Naive thymus-derived CD4-positive, alpha-beta T cell (primary cell): Measurements from ENCODE around the gene ZNF595. TPM values are rescaled to one million over a fixed set of nuclear protein-coding genes. Genes with fewer than 3 reads are reported as not detected.
A peak's percentile ranks its signal among the peaks of the same experiment; 100 is the strongest.
"Not testable (repeated sequence)": the region's sequence is repeated elsewhere in the genome, so short reads cannot be mapped to it uniquely, and the experiment has no call there.

Experiments
- ATAC-seq: fragments of 150-1000 bp; cut with Tn5 transposase; 2 replicates; pipeline ENCODE4 v1.10.0; 2021; ENCODE audit warnings: mild to moderate bottlenecking, moderate library complexity
- CTCF ChIA-PET: fragments of 350-600 bp; sonication (Branson Sonifier 250); formaldehyde crosslinking; loops from one replicate; lab custom pipeline; 2021; ENCODE audit warnings: antibody characterized with exemption; lab: Charles Lee
- POLR2A ChIA-PET: fragments of 350-600 bp; sonication (Branson Sonifier 250); formaldehyde crosslinking; loops from one replicate; lab custom pipeline; 2021; ENCODE audit warnings: antibody characterized with exemption, inconsistent platforms; lab: Charles Lee
- DNase-seq, 9 donors: peaks; one replicate each; pipeline versions ENCODE4 v3.0.0 to v3.0.0-alpha.2; 2020 to 2022; ENCODE audit warnings: mixed read lengths in 1 of 9
- H3K27ac ChIP-seq: one replicate; pipeline ENCODE4 v1.7.0; 2013; ENCODE audit warnings: mild to moderate bottlenecking, low read depth, low read length, moderate library complexity
- H3K27me3 ChIP-seq, 2 donors: one replicate each; pipeline ENCODE4 v1.7.0; 2013; ENCODE audit warnings: low read length in 2 of 2, mild to moderate bottlenecking in 2 of 2, moderate library complexity in 2 of 2; ENCODE audit not compliant: control insufficient read depth in 2 of 2, insufficient read depth in 2 of 2
- H3K36me3 ChIP-seq, 3 experiments: 1 replicate in 2 of 3; 2 replicates in 1 of 3; pipeline ENCODE4 v1.7.0; 2013; ENCODE audit warnings: low read length in 3 of 3, mild to moderate bottlenecking in 3 of 3, moderate library complexity in 1 of 3; ENCODE audit not compliant: insufficient read depth in 3 of 3, control insufficient read depth in 2 of 3
- H3K4me1 ChIP-seq, 2 donors: one replicate each; pipeline ENCODE4 v1.7.0; 2013; ENCODE audit warnings: low read length in 2 of 2, mild to moderate bottlenecking in 2 of 2, moderate library complexity in 1 of 2; ENCODE audit not compliant: control insufficient read depth in 2 of 2, insufficient read depth in 2 of 2
- H3K4me3 ChIP-seq: 2 replicates; pipeline ENCODE4 v1.7.0; 2013; ENCODE audit warnings: mild to moderate bottlenecking, low read length
- H3K9me3 ChIP-seq, 3 experiments: 1 replicate in 2 of 3; 2 replicates in 1 of 3; pipeline ENCODE4 v1.7.0; 2013; ENCODE audit warnings: low read length in 3 of 3; ENCODE audit not compliant: control insufficient read depth in 2 of 3
- H3K27ac Mint-ChIP-seq, 9 donors: one replicate each; pipeline ENCODE4 v1.8.0; 2020 to 2022; ENCODE audit warnings: mixed read lengths in 9 of 9, mild to moderate bottlenecking in 8 of 9, moderate library complexity in 5 of 9, inconsistent platforms in 2 of 9
- H3K27me3 Mint-ChIP-seq, 5 donors: one replicate each; pipeline ENCODE4 v1.8.0; 2021 to 2022; ENCODE audit warnings: mixed read lengths in 5 of 5, mild to moderate bottlenecking in 1 of 5
- H3K36me3 Mint-ChIP-seq, 5 donors: one replicate each; pipeline ENCODE4 v1.8.0; 2020 to 2022; ENCODE audit warnings: mixed read lengths in 5 of 5, mild to moderate bottlenecking in 3 of 5, inconsistent platforms in 1 of 5
- H3K4me1 Mint-ChIP-seq, 7 donors: one replicate each; pipeline ENCODE4 v1.8.0; 2020 to 2022; ENCODE audit warnings: mixed read lengths in 7 of 7, mild to moderate bottlenecking in 3 of 7, inconsistent platforms in 1 of 7
- H3K4me3 Mint-ChIP-seq, 10 donors: one replicate each; pipeline ENCODE4 v1.8.0; 2020 to 2022; ENCODE audit warnings: mild to moderate bottlenecking in 10 of 10, mixed read lengths in 10 of 10, moderate library complexity in 6 of 10, inconsistent platforms in 2 of 10
- H3K9me3 Mint-ChIP-seq, 11 donors: one replicate each; pipeline ENCODE4 v1.8.0; 2020 to 2022; ENCODE audit warnings: mixed read lengths in 11 of 11, mild to moderate bottlenecking in 4 of 11, inconsistent platforms in 1 of 11, moderate library complexity in 1 of 11
- intact Hi-C, 2 donors: fragments of 100-400 bp; cut with micrococcal nuclease; formaldehyde crosslinking; loops; one replicate each; pipeline ENCODE4 v1.15.1; 2023
- polyA plus RNA-seq, 2 donors: library from polyadenylated mRNA; unstranded; fragments of 300-500 nt; fragmentation: Illumina TruSeq; gene quantifications; one replicate each; pipeline ENCODE4 v1.2.3, GENCODE V29; 2021
- total RNA-seq, 6 experiments: library from RNA in 5 of 6; stranded (reverse) in 5 of 6; gene quantifications; 1 replicate in 5 of 6; 2 replicates in 1 of 6; pipeline ENCODE4 v1.2.3 and lab custom pipeline; 2021 to 2026

Gene ZNF595
- total and polyA plus RNA-seq, 7 experiments from 2014 or later = 2.4 to 16.5 (median 8.9) TPM

DNA sequence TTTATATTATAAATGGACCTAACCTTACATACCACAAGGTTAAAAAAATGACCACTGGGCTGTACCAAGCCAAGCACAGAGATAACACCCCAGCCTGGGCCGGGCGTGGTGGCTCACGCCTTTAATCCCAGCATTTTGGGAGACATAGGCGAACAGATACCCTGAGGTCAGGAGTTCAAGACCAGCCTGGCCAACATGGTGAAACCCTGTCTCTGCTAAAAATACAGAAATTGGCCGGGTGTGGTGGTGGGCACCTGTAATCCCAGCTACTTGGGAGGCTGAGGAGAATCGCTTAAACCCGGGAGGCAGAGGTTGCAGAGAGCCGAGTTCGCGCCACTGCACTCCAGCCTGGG is 70.8 kb downstream of the ZNF595 start:
- Mint-ChIP-seq H3K27ac (peak overlapping the region; percentile 93 to 100 (median 99)), H3K4me1 (peaks cover 21 to 52% (median 41%) of the 10 kb centered on the region in 7 donors), H3K9me3 (peaks cover 5 to 97% (median 42%) of the 10 kb centered on the region in 11 donors), H3K4me3 (peak overlapping the region; percentile 91 to 100 (median 98)), H3K36me3 (peaks cover 5 to 55% (median 39%) of the 10 kb centered on the region in 5 donors)
- ChIA-PET CTCF (interaction anchor here (0.6 to 1.6 kb wide), 4 partner anchors 21 to 350 kb away, joined by 3 to 5 read pairs (median 4); no protein-coding TSS in a partner anchor), POLR2A (interaction anchor here (0.8 to 3.5 kb wide), 15 partner anchors 9 to 551 kb away, joined by 3 to 26 read pairs (median 5); partner anchors contain the start of genes ATP5ME, MYL5, PIGG and ZNF141)
- DNase-seq, H3K27me3 Mint-ChIP-seq, H3K27me3 ChIP-seq, ATAC-seq: not testable (repeated sequence)
- Histone ChIP-seq H3K36me3 (peaks cover 6 to 31% (median 11%) of the 10 kb centered on the region in 3 experiments), H3K4me3 (peak overlapping the region; percentile 89), H3K27ac (peak overlapping the region; percentile 94), H3K4me1 (peaks cover 22 to 30% of the 10 kb centered on the region in 2 donors), H3K9me3 (peaks cover 0 to 49% (median 0%) of the 10 kb centered on the region in 3 experiments)
- intact Hi-C loops = loop anchor here (5.0 kb wide), 5 partner anchors 118 to 658 kb away; partner anchors contain the start of genes ATP5ME (in 2 of the 2), MYL5 (in 2 of the 2) and ZNF141 (in 2 of the 2)

DNA sequence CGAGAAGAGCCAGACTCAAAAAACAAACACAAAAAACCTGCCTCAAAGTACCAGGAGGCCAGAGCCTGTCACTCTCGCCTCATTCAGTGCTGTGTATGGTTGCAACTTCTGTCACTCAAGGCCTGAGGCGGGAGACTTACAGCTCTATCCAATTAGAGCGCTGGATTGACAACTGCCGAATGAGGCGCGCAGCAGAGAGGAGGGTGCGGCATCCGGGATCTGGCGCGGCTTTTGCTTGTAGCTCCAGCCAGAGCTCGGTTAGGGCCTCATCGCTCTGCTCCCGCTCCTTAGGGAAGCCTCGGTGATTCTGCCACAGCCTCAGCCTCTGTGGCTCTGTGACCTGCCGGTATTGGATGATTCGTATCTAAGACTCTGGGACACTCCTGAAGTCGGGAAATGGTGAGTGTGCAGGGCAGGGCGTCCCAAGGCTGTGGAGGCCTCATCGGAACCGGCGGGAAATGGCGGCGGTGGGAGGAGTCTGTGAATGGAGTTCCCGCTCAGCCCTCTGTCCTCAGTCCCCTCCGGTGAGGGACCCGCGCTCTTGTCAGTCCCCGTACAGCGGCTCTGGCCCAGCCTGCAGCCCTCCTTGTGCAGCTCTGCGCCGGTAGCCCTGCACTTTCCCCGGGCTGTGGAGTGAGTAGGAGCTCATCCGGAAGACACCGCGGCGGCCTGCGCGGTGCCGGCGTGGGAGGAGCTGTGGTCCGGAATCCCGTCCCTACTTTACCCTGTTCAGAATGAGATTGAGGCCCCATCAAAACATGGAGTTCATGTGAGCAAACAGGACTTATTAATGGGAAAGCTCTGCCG is 71.4 kb downstream of the ZNF595 start, which contains the start of gene ZNF718:
ZNF718 (plus strand) TSS at position 227 of the 807 bp plus-strand sequence; CDS start at position 397, 170 bp downstream.
- ATAC-seq (peak; percentile 93), DNase-seq (peak; percentile 17 to 94 (median 90))
- Histone ChIP-seq H3K4me3 (peak within 1 kb of the TSS; percentile 89), H3K27me3 (no peaks in the 10 kb centered on the region), H3K36me3 (peaks cover 6 to 31% (median 11%) of the 10 kb centered on the region in 3 experiments), H3K4me1 (peaks cover 22 to 30% of the 10 kb centered on the region in 2 donors), H3K27ac (peak within 1 kb of the TSS; percentile 94), H3K9me3 (peaks cover 0 to 45% (median 0%) of the 10 kb centered on the region in 3 experiments)
- Mint-ChIP-seq H3K36me3 (peaks cover 5 to 57% (median 40%) of the 10 kb centered on the region in 5 donors), H3K4me3 (peak within 1 kb of the TSS; percentile 91 to 100 (median 98)), H3K27ac (peak within 1 kb of the TSS; percentile 93 to 100 (median 99)), H3K4me1 (peaks cover 21 to 52% (median 42%) of the 10 kb centered on the region in 7 donors), H3K27me3 (no peaks in the 10 kb centered on the region), H3K9me3 (peaks cover 5 to 97% (median 36%) of the 10 kb centered on the region in 11 donors)
- intact Hi-C loops = loop anchor here (5.0 kb wide), 5 partner anchors 118 to 658 kb away; partner anchors contain the start of genes ATP5ME (in 2 of the 2), MYL5 (in 2 of the 2) and ZNF141 (in 2 of the 2)
- CTCF ChIA-PET = interaction anchor here (0.6 to 1.6 kb wide), 2 partner anchors 313 to 349 kb away, joined by 4 to 5 read pairs; no protein-coding TSS in a partner anchor
- POLR2A ChIA-PET = interaction anchor here (0.8 to 3.5 kb wide), 18 partner anchors 9 to 550 kb away, joined by 3 to 26 read pairs (median 5); partner anchors contain the start of genes ATP5ME, MYL5, PIGG and ZNF141

DNA sequence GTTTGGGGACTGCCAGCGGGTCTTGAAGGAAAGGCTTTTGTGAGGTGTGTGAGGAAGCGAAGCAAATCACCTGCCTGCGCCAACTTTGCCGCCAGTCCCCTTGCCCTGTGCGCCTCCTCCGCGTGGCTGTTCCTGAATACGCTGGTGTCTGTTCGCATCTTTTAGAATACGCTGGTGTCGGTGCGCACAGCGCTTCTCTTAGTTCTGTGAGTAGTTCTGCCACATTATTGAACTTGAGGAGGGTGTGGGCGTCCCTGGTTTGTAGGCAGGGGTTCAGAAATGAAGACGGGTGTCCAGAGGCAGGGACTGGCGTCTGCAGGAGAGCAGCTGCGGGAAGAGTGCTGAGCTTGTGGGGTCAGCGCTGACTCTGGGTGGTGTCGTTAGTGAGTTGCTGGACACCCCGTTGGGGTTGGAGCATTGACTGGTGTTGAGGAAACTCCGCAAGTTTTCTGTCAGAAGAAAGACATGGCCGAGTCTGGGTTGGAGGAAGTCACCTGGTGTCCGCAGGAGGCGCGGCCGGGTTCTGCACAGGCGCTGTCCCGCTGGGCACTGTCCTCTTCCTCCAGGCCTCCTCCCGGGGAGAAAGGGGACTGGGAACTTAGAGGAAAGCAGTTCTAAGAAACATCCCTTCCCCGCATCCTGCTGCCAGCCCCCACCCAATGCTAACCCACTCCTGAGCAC is 72.1 kb downstream of the ZNF595 start:
- peak in 1 of 9 donors; percentile 1 for DNase-seq
- peaks cover 5 to 97% (median 32%) of the 10 kb centered on the region in 11 donors for H3K9me3 Mint-ChIP-seq

DNA sequence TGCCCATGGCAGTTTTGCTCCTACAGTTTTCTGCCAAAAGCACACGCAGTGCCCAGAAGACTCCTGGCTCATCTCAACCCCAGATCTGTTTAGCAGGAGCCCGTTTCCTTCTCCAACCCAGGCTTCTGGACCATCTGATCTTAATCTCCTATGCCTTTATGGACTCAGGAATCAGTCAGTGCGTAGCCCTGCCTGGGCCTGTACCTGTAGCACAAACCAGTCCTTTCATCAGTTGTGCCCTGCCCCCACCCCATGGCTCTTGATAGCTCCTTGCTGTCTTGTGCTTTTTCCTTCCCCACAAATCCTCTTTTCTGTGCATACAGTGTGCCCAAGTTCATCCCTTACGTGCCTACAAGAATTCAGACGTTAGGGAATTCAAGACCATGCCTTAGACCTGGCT is 72.7 kb downstream of the ZNF595 start:
- H3K36me3 ChIP-seq = peaks cover 6 to 36% (median 11%) of the 10 kb centered on the region in 3 experiments
- peak overlapping the region; percentile 89 for H3K4me3 ChIP-seq
- ChIA-PET POLR2A (interaction anchor here (1.8 to 3.5 kb wide), 3 partner anchors 7 to 74 kb away, joined by 5 to 26 read pairs (median 12); no protein-coding TSS in a partner anchor), CTCF (no interaction called here)
- H3K4me1 ChIP-seq = peaks cover 16 to 23% of the 10 kb centered on the region in 2 donors
- ATAC-seq = no peak
- H3K9me3 ChIP-seq = peaks cover 0 to 32% (median 0%) of the 10 kb centered on the region in 3 experiments
- no peaks in the 10 kb centered on the region for H3K27me3 Mint-ChIP-seq
- intact Hi-C loops = no loop called here
- no peak for DNase-seq
- H3K9me3 Mint-ChIP-seq = peaks cover 5 to 96% (median 26%) of the 10 kb centered on the region in 11 donors
- H3K4me3 Mint-ChIP-seq = peak overlapping the region; percentile 91 to 100 (median 98)
- H3K27ac Mint-ChIP-seq = peak overlapping the region; percentile 58 to 100 (median 99)
- peak overlapping the region; percentile 94 for H3K27ac ChIP-seq
- H3K4me1 Mint-ChIP-seq = peaks cover 19 to 44% (median 38%) of the 10 kb centered on the region in 7 donors
- H3K36me3 Mint-ChIP-seq = peaks cover 4 to 66% (median 37%) of the 10 kb centered on the region in 5 donors
- no peaks in the 10 kb centered on the region for H3K27me3 ChIP-seq

More for the DNA sequence above, 72.1 kb downstream of the ZNF595 start:
- Mint-ChIP-seq H3K4me1 (peaks cover 21 to 50% (median 42%) of the 10 kb centered on the region in 7 donors), H3K4me3 (peak overlapping the region; percentile 91 to 100 (median 98)), H3K27me3 (no peaks in the 10 kb centered on the region), H3K27ac (peak overlapping the region; percentile 93 to 100 (median 99)), H3K36me3 (peaks cover 5 to 65% (median 40%) of the 10 kb centered on the region in 5 donors)
- CTCF ChIA-PET = interaction anchor here (1.6 kb wide), 1 partner anchor 348 kb away, joined by 5 read pairs; no protein-coding TSS in a partner anchor
- POLR2A ChIA-PET = interaction anchor here (0.9 to 3.5 kb wide), 15 partner anchors 8 to 373 kb away, joined by 3 to 26 read pairs (median 6); partner anchors contain the start of genes PIGG, ZNF141, ZNF595 and ZNF721
- H3K4me1 ChIP-seq = peaks cover 22 to 29% of the 10 kb centered on the region in 2 donors
- intact Hi-C loops = no loop called here
- H3K36me3 ChIP-seq = peaks cover 6 to 36% (median 11%) of the 10 kb centered on the region in 3 experiments
- H3K9me3 ChIP-seq = peaks cover 0 to 38% (median 0%) of the 10 kb centered on the region in 3 experiments
- peak overlapping the region; percentile 89 for H3K4me3 ChIP-seq
- peak; percentile 2 for ATAC-seq
- peak overlapping the region; percentile 94 for H3K27ac ChIP-seq
- no peaks in the 10 kb centered on the region for H3K27me3 ChIP-seq

DNA sequence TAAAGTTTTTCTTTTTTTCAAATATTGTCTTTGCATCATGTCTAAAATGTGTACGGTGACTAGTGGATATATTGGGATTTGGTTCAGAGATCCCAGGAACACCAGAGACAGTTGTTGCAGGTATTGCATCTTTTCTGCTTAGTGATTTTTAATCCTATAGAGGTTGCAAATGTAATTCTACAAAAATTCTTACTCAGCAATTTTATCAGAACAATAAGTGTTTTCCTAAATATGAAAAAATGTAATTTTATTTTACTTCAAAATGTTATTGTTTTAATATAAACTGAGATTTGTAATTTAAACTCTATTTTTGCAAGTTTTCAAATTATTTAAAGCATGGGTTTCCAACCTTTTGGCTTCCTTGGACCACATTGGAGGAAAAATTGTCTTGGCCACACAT is 79.4 kb downstream of the ZNF595 start:
- Histone ChIP-seq H3K36me3 (peaks cover 9 to 66% (median 9%) of the 10 kb centered on the region in 3 experiments), H3K4me3 (no peak overlapping the region), H3K4me1 (peaks cover 0 to 4% of the 10 kb centered on the region in 2 donors), H3K9me3 (peaks cover 0 to 48% (median 6%) of the 10 kb centered on the region in 3 experiments), H3K27ac (no peak overlapping the region), H3K27me3 (no peaks in the 10 kb centered on the region)
- H3K27me3 Mint-ChIP-seq = no peaks in the 10 kb centered on the region
- POLR2A ChIA-PET = no interaction called here
- intact Hi-C loops = no loop called here
- CTCF ChIA-PET = no interaction called here
- H3K4me3 Mint-ChIP-seq = no peak overlapping the region
- peaks cover 0 to 24% (median 8%) of the 10 kb centered on the region in 7 donors for H3K4me1 Mint-ChIP-seq
- H3K9me3 Mint-ChIP-seq = peaks cover 0 to 84% (median 36%) of the 10 kb centered on the region in 11 donors
- peaks cover 10 to 70% (median 38%) of the 10 kb centered on the region in 5 donors for H3K36me3 Mint-ChIP-seq
- no peak overlapping the region for H3K27ac Mint-ChIP-seq
- DNase-seq (no peak), ATAC-seq (no peak)
